ENCODE measurements around the gene FGF6. TPM values are rescaled to one million over a fixed set of nuclear protein-coding genes. Genes with fewer than 3 reads are reported as not detected.
"Not testable (repeated sequence)": the region's sequence is repeated elsewhere in the genome, so short reads cannot be mapped to it uniquely, and the experiment has no call there.

FGF6 gene
- total RNA-seq, 1 donor from 2014 or later = not detected

GRCh38 chr12:4407136-4407535 lies 38.5 kb downstream of the FGF6 start:
- DNase-seq (ENCODE audit: low spot score) = no peak
- H3K27ac Mint-ChIP-seq = no peak overlapping the region

GRCh38 chr12:4404877-4405637 lies 40.6 kb downstream of the FGF6 start:
- H3F3A ChIP-seq (ENCODE audit: low read depth); DNase-seq (ENCODE audit: low spot score); H3K36me3 ChIP-seq; H3K27ac ChIP-seq; H3K4me3 ChIP-seq; H3K9ac ChIP-seq; H3K36me3 Mint-ChIP-seq; H4K20me1 ChIP-seq (ENCODE audit: low read depth); H3K79me2 ChIP-seq (ENCODE audit: low read depth); H3K4me3 Mint-ChIP-seq; H2AFZ ChIP-seq (replicated peaks); H3K9me3 ChIP-seq (ENCODE audit: low read depth); H3K4me2 ChIP-seq; H3K4me1 Mint-ChIP-seq; H3K27me3 Mint-ChIP-seq (ENCODE audit: insufficient read depth, low read depth); H3K9me3 Mint-ChIP-seq; H3K27ac Mint-ChIP-seq; H3K4me1 ChIP-seq; H3K27me3 ChIP-seq: not testable (repeated sequence)

More at GRCh38 chr12:4407136-4407535, 38.5 kb downstream of the FGF6 start:
- Mint-ChIP-seq H3K4me1 (no peaks in the 10 kb centered on the region), H3K27me3 (ENCODE audit: insufficient read depth, low read depth) (peaks cover 6% of the 10 kb centered on the region), H3K4me3 (no peak overlapping the region), H3K36me3 (no peaks in the 10 kb centered on the region), H3K9me3 (peaks cover 10% of the 10 kb centered on the region)
- no peaks in the 10 kb centered on the region for H3K4me1 ChIP-seq
- H3K27me3 ChIP-seq = no peaks in the 10 kb centered on the region
- H3K79me2 ChIP-seq (ENCODE audit: low read depth) = no peaks in the 10 kb centered on the region
- no peaks in the 10 kb centered on the region for H3F3A ChIP-seq (ENCODE audit: low read depth)
- TF ChIP-seq CTCF (IDR thresholded peaks at IDR 0.05) (no peak), EZH2 (IDR thresholded peaks at IDR 0.05) (no peak), EZH2phosphoT487 (IDR thresholded peaks at IDR 0.05) (no peak)
- no peak overlapping the region for H3K27ac ChIP-seq
- H3K9me3 ChIP-seq (ENCODE audit: low read depth) = no peaks in the 10 kb centered on the region
- H3K36me3 ChIP-seq = no peaks in the 10 kb centered on the region
- no peaks in the 10 kb centered on the region for H4K20me1 ChIP-seq (ENCODE audit: low read depth)
- no peak overlapping the region for H3K4me2 ChIP-seq
- no peak overlapping the region for H3K9ac ChIP-seq
- H2AFZ ChIP-seq (replicated peaks) = no peak overlapping the region
- H3K4me3 ChIP-seq = no peak overlapping the region

- Histone ChIP-seq H3K27me3 (no peaks in the 10 kb centered on the region), H3K9ac (no peak overlapping the region), H2AFZ (replicated peaks) (no peak overlapping the region), H3K4me2 (no peak overlapping the region), H3F3A (ENCODE audit: low read depth) (no peaks in the 10 kb centered on the region), H3K9me3 (ENCODE audit: low read depth) (no peaks in the 10 kb centered on the region), H3K36me3 (no peaks in the 10 kb centered on the region), H3K27ac (no peak overlapping the region), H3K4me1 (no peaks in the 10 kb centered on the region), H3K4me3 (no peak overlapping the region), H3K79me2 (ENCODE audit: low read depth) (no peaks in the 10 kb centered on the region), H4K20me1 (ENCODE audit: low read depth) (no peaks in the 10 kb centered on the region)
- Mint-ChIP-seq H3K9me3 (peaks cover 10% of the 10 kb centered on the region), H3K27ac (no peak overlapping the region), H3K27me3 (ENCODE audit: insufficient read depth, low read depth) (peaks cover 7% of the 10 kb centered on the region), H3K4me1 (no peaks in the 10 kb centered on the region), H3K4me3 (no peak overlapping the region), H3K36me3 (no peaks in the 10 kb centered on the region)
- TF ChIP-seq EZH2phosphoT487 (IDR thresholded peaks at IDR 0.05) (no peak), CTCF (IDR thresholded peaks at IDR 0.05) (no peak), EZH2 (IDR thresholded peaks at IDR 0.05) (no peak)
- DNase-seq (ENCODE audit: low spot score) = no peak
Measured at GRCh38 chr12:4402996-4403395, 42.6 kb downstream of the FGF6 start.

DNA sequence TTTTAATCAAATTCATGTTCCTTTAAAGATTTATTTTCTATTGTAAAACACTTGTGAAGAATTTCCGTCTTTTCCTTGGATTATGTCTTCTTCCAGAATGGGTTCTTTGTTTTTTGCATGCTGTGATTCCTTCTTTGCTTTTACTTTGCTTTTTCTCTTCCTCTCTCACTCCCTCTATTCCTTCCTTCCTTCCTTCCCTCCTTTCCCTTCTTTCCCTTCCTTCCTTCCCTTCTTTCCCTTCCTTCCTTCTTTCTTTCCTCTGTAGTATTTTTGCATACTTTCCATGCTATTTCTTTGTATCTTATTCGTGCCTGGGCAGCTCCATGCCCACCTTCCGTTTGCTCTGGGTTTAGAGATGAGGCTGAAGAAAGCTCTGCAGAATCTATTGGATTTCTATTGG lies 44.5 kb downstream of the FGF6 start:
- Mint-ChIP-seq H3K36me3 (no peaks in the 10 kb centered on the region), H3K4me1 (no peaks in the 10 kb centered on the region), H3K27ac (no peak overlapping the region), H3K4me3 (no peak overlapping the region), H3K9me3 (peaks cover 10% of the 10 kb centered on the region), H3K27me3 (ENCODE audit: insufficient read depth, low read depth) (peaks cover 7% of the 10 kb centered on the region)
- Histone ChIP-seq H3K4me1 (no peaks in the 10 kb centered on the region), H3K9me3 (ENCODE audit: low read depth) (no peaks in the 10 kb centered on the region), H3K79me2 (ENCODE audit: low read depth) (no peaks in the 10 kb centered on the region), H3K4me3 (no peak overlapping the region), H3K36me3 (no peaks in the 10 kb centered on the region), H3F3A (ENCODE audit: low read depth) (no peaks in the 10 kb centered on the region), H3K4me2 (no peak overlapping the region), H3K9ac (no peak overlapping the region), H3K27me3 (no peaks in the 10 kb centered on the region), H2AFZ (replicated peaks) (no peak overlapping the region), H3K27ac (no peak overlapping the region), H4K20me1 (ENCODE audit: low read depth) (no peaks in the 10 kb centered on the region)
- no peak for DNase-seq (ENCODE audit: low spot score)
- TF ChIP-seq EZH2phosphoT487 (IDR thresholded peaks at IDR 0.05) (no peak), CTCF (IDR thresholded peaks at IDR 0.05) (no peak), EZH2 (IDR thresholded peaks at IDR 0.05) (no peak)
